ENCODE data around the gene SCAF4. TPM values are rescaled to one million over a fixed set of nuclear protein-coding genes. Genes with fewer than 3 reads are reported as not detected.

The SCAF4 gene
- total and polyA plus RNA-seq, 12 donors, result 5.6 to 22.3 (median 20.3) TPM

DNA sequence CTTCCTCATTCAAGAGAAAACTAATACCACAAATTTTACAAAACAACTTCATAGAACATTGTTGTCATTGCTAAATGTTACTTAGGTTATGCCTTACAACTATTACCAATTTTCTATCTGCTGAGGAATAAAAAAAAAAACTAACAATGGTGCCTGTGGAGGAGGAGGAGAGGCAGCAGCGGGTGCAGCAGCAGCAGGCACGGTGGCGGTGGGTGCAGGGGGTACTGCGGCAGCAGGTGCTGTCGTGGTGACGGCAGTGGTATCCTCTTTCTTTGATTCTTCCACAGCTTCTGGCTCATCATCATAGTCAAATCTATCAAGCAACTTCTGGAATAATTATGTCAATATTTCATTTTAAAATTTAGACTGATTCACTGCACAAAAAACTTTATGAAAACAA is 35.5 kb downstream of the SCAF4 start:
- 92 to 95% methylated on average over 6 of the region's 6 CpGs for WGBS, 2 donors
- no peaks in the 10 kb centered on the region for H3K4me1 ChIP-seq
- peaks cover 3 to 100% (median 56%) of the 10 kb centered on the region in 9 donors for H3K36me3 ChIP-seq
- ATAC-seq (no peak), DNase-seq (no peak)
- intact Hi-C loops (cut with DNase I), result loop anchor here in 1 of 10 donors (10.0 kb wide), 1 partner anchor 938 kb away; no protein-coding TSS in a partner anchor
- TF ChIP-seq, protein P1, sequence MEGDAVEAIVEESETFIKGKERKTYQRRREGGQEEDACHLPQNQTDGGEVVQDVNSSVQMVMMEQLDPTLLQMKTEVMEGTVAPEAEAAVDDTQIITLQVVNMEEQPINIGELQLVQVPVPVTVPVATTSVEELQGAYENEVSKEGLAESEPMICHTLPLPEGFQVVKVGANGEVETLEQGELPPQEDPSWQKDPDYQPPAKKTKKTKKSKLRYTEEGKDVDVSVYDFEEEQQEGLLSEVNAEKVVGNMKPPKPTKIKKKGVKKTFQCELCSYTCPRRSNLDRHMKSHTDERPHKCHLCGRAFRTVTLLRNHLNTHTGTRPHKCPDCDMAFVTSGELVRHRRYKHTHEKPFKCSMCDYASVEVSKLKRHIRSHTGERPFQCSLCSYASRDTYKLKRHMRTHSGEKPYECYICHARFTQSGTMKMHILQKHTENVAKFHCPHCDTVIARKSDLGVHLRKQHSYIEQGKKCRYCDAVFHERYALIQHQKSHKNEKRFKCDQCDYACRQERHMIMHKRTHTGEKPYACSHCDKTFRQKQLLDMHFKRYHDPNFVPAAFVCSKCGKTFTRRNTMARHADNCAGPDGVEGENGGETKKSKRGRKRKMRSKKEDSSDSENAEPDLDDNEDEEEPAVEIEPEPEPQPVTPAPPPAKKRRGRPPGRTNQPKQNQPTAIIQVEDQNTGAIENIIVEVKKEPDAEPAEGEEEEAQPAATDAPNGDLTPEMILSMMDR (IDR thresholded peaks at IDR 0.05), result no peak
- H3K9me3 ChIP-seq, result no peaks in the 10 kb centered on the region
- H3K27ac ChIP-seq, result no peak overlapping the region
- H3K27me3 ChIP-seq, result no peaks in the 10 kb centered on the region
- no peak overlapping the region for H3K4me3 ChIP-seq

DNA sequence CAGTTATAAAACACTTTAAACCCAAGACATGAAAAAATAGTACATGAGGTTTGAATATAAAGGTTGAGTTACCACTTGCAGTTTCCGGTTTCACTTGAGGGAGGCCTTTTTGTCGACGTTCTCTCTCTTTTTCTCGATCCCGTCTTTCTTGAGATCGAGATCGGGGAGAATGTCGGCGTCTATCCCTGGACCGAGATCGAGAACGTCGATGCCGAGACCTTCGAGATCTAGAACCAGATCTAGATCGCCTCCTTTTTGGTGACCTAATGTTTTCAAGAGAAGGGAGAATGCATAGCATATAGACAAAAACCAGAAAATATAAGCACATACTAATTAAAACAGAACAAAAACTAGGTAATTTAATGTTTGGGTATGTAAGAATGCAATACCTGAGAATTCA is 38.7 kb downstream of the SCAF4 start:
- TF ChIP-seq, protein P1 (IDR thresholded peaks at IDR 0.05), result no peak
- Histone ChIP-seq H3K4me3 (no peak overlapping the region), H3K27me3 (no peaks in the 10 kb centered on the region), H3K4me1 (no peaks in the 10 kb centered on the region), H3K36me3 (peaks cover 0 to 100% (median 64%) of the 10 kb centered on the region in 9 donors), H3K9me3 (no peaks in the 10 kb centered on the region), H3K27ac (no peak overlapping the region)
- no peak for DNase-seq
- intact Hi-C loops (cut with DNase I), result loop anchor here in 1 of 10 donors (10.0 kb wide), 1 partner anchor 942 kb away; no protein-coding TSS in a partner anchor
- no peak for ATAC-seq
- WGBS, 2 donors, result 96 to 98% methylated on average over 16 of the region's 16 CpGs

DNA sequence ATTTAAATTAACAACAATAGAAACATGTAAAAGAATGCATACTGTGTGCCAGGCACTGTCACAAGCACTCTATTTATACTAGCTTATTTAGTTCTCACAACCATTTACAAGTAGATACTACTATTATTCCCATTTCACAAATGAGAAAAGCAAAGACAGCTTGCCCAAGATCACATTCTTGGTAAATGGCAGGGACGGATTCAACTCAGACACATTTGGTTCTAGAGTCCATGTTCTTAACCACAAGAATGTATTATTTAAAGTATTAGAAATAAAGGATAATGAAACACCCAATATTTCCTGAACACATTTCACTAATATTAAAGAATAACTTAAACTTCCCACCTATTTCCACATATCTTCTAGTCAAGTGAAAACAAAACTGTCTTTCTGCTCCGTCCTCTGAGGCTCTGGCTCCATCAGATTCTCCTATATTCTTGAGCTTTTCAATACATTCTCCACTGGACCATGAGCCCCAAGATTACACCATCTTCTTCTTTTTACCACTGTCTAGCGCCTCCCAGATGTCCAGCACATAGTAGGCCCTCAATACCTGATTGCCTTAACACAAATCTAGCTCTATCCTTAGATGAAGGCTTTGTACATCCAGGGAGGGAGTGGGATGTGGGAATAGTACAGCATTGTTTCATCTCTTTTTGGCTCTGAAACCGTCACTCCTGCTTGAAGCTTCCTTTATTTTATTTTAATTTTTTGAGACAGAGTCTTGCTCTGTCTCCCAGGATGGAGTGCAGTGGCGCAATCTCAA is 43.1 kb downstream of the SCAF4 start:
- H3K27ac ChIP-seq, result no peak overlapping the region
- no peak overlapping the region for H3K4me3 ChIP-seq
- peaks cover 0 to 8% (median 0%) of the 10 kb centered on the region in 9 donors for H3K4me1 ChIP-seq
- DNase-seq (no peak), ATAC-seq (no peak)
- WGBS, 2 donors, result 91 to 95% methylated on average over 5 of the region's 5 CpGs
- no peaks in the 10 kb centered on the region for H3K9me3 ChIP-seq
- no peaks in the 10 kb centered on the region for H3K27me3 ChIP-seq
- intact Hi-C loops (cut with DNase I), result no loop called here
- H3K36me3 ChIP-seq, result peaks cover 0 to 100% (median 52%) of the 10 kb centered on the region in 9 donors
- TF ChIP-seq, protein P1 (IDR thresholded peaks at IDR 0.05), result no peak

DNA sequence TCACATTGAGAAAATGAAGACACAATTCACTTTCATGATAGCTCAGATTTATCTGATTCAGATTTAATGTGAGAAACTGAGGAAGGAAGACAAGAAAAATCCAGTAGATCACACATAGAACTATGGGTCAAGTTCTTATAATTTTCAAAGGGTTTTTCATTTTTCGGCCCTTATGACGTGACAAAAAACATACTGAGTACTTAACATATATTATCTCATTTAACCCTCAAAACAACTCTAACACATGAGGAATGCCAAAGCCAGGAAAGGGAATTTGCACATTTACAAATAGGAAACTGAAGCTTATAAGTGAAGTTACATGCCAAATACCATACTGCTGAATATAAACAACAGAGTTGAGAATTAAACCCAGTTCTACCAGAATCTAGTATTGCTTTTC is 44.8 kb downstream of the SCAF4 start:
- Histone ChIP-seq H3K27me3 (no peaks in the 10 kb centered on the region), H3K36me3 (peaks cover 0 to 100% (median 48%) of the 10 kb centered on the region in 9 donors), H3K27ac (peak overlapping the region in 4 of 10 donors; percentile 5 to 38 (median 21)), H3K4me3 (no peak overlapping the region), H3K9me3 (no peaks in the 10 kb centered on the region), H3K4me1 (peaks cover 0 to 8% (median 0%) of the 10 kb centered on the region in 9 donors)
- intact Hi-C loops (cut with DNase I), result no loop called here
- TF ChIP-seq, protein P1 (IDR thresholded peaks at IDR 0.05), result no peak
- 94 to 97% methylated on average over 2 of the region's 2 CpGs for WGBS, 2 donors
- ATAC-seq, result no peak
- no peak for DNase-seq

Data from heart right ventricle (tissue), 16 donors.